DOHH2 (cell line): Measurements from ENCODE around the gene XYLT2.
"Not testable (repeated sequence)": the region's sequence is repeated elsewhere in the genome, so short reads cannot be mapped to it uniquely, and the experiment has no call there.

Source experiments
- H3F3A ChIP-seq: fragments of 200-600 bp; sonication (generic), shearing (Covaris generic); 2 replicates; pipeline ENCODE4 v1.6.0; 2016; ENCODE audit warnings: antibody characterized with exemption, mild to moderate bottlenecking; ENCODE audit not compliant: control insufficient read depth, insufficient read depth
- H3K27ac ChIP-seq: fragments of 200-600 bp; sonication (generic); 2 replicates; pipeline ENCODE4 v1.5.1; 2014; ENCODE audit warnings: low read depth, mild to moderate bottlenecking, low read length, moderate library complexity
- H3K27me3 ChIP-seq: fragments of 200-600 bp; sonication (generic); 2 replicates; pipeline ENCODE4 v1.6.1; 2014; ENCODE audit warnings: mild to moderate bottlenecking, low read length, mixed read lengths; ENCODE audit not compliant: control insufficient read depth
- H3K36me3 ChIP-seq: fragments of 200-600 bp; sonication (generic); 2 replicates; pipeline ENCODE4 v1.6.1; 2014; ENCODE audit warnings: mild to moderate bottlenecking, low read length, moderate library complexity, mixed read lengths; ENCODE audit not compliant: control insufficient read depth
- H3K4me1 ChIP-seq: fragments of 200-600 bp; sonication (generic); 2 replicates; pipeline ENCODE4 v1.6.1; 2014; ENCODE audit warnings: mild to moderate bottlenecking, low read length, mixed read lengths; ENCODE audit not compliant: control insufficient read depth
- H3K4me2 ChIP-seq: fragments of 200-600 bp; sonication (generic); 2 replicates; pipeline ENCODE4 v1.6.0; 2014; ENCODE audit warnings: mild to moderate bottlenecking, low read length, moderate library complexity
- H3K4me3 ChIP-seq: fragments of 200-600 bp; sonication (generic); 2 replicates; pipeline ENCODE4 v1.5.1; 2014; ENCODE audit warnings: mild to moderate bottlenecking, low read length, mixed read lengths
- H3K79me2 ChIP-seq: fragments of 200-600 bp; sonication (generic); 2 replicates; pipeline ENCODE4 v1.6.1; 2014; ENCODE audit warnings: mild to moderate bottlenecking, low read length, mixed read lengths; ENCODE audit not compliant: control insufficient read depth
- H3K9me2 ChIP-seq: fragments of 200-600 bp; sonication (generic); replicated peaks from 2 replicates; pipeline ENCODE4 v1.6.1; 2014; ENCODE audit warnings: mild to moderate bottlenecking, low read length, mixed read lengths; ENCODE audit not compliant: control insufficient read depth
- H3K9me3 ChIP-seq: fragments of 200-600 bp; sonication (generic); 2 replicates; pipeline ENCODE4 v1.6.1; 2014; ENCODE audit warnings: antibody characterized with exemption, low read length, mixed read lengths; ENCODE audit not compliant: control insufficient read depth, insufficient read depth
- H4K20me1 ChIP-seq: fragments of 200-600 bp; sonication (generic); 2 replicates; pipeline ENCODE4 v1.6.0; 2014; ENCODE audit warnings: low read depth, mild to moderate bottlenecking, antibody characterized with exemption, low read length, moderate library complexity; ENCODE audit not compliant: control insufficient read depth, insufficient read depth
- EZH2phosphoT487 ChIP-seq: fragments of 200-600 bp; sonication (generic); IDR thresholded peaks from 2 replicates; pipeline ENCODE4 v1.6.1; 2017; ENCODE audit warnings: borderline replicate concordance, mild to moderate bottlenecking, antibody characterized with exemption, low read length, moderate library complexity, mixed read lengths
- TF ChIP-seq, protein P1 (sequence below): fragments of 200-600 bp; sonication (generic); IDR thresholded peaks from one replicate; pipeline ENCODE4 v1.5.1; 2014; ENCODE audit warnings: antibody characterized with exemption, mild to moderate bottlenecking, low read depth, low read length; ENCODE audit not compliant: poor library complexity, severe bottlenecking

The XYLT2 gene

DNA sequence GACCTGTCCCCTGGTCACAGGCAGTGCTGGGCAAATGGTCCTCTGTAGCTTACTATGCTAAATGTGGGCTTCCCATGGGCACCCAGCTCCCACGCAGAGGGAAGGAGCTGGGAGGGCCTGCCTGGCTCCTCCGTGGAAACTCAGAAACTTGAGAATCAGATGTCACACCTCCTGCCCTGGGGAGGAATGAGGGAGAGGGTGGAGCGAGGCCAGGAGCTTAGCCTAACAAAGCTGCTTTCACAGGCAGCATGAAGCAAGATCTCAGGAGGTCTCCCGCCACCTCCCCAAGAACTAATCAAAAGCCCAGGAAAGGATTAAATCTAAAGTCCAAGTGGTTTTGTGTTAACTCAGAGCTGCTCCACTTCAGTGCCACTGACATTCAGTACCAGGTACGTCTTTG lies 33.6 kb upstream of the XYLT2 start:
- no peaks in the 10 kb centered on the region for H3K79me2 ChIP-seq
- H3K9me3 ChIP-seq: no peaks in the 10 kb centered on the region
- no peaks in the 10 kb centered on the region for H4K20me1 ChIP-seq
- no peaks in the 10 kb centered on the region for H3K9me2 ChIP-seq
- H3K27me3 ChIP-seq: peaks cover 50% of the 10 kb centered on the region
- no peaks in the 10 kb centered on the region for H3K36me3 ChIP-seq
- TF ChIP-seq, protein P1, sequence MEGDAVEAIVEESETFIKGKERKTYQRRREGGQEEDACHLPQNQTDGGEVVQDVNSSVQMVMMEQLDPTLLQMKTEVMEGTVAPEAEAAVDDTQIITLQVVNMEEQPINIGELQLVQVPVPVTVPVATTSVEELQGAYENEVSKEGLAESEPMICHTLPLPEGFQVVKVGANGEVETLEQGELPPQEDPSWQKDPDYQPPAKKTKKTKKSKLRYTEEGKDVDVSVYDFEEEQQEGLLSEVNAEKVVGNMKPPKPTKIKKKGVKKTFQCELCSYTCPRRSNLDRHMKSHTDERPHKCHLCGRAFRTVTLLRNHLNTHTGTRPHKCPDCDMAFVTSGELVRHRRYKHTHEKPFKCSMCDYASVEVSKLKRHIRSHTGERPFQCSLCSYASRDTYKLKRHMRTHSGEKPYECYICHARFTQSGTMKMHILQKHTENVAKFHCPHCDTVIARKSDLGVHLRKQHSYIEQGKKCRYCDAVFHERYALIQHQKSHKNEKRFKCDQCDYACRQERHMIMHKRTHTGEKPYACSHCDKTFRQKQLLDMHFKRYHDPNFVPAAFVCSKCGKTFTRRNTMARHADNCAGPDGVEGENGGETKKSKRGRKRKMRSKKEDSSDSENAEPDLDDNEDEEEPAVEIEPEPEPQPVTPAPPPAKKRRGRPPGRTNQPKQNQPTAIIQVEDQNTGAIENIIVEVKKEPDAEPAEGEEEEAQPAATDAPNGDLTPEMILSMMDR: no peak
- TF ChIP-seq EZH2phosphoT487: no peak
- no peak overlapping the region for H3K4me3 ChIP-seq
- no peaks in the 10 kb centered on the region for H3F3A ChIP-seq
- no peaks in the 10 kb centered on the region for H3K4me1 ChIP-seq
- no peak overlapping the region for H3K4me2 ChIP-seq
- no peak overlapping the region for H3K27ac ChIP-seq

DNA sequence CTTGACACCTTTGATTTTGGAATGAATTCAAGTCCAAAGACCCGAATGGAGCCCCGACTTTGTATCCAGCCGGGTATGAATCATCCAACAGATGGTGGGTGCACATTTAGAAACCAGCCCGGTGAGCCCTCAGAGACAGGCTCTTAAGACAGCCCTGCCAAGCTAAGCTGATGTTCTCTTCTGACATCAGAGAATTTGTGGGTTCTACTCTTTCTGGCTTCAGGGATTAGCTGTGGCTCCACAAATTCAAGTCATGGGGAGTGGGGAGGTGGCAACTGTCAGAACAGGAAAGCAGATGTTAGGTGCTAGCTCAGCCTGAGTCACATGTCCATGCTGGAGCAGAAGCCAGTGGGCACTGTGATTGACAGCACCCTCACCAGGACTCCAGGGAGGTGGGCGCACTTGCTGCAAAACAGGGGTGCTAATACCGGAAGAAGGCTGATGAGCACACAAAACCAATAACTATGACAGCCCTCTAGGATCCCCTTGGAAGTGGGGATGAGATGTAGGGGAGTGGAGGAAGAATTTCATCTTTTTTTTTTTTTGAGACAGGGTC lies 31.4 kb upstream of the XYLT2 start:
- no peaks in the 10 kb centered on the region for H4K20me1 ChIP-seq
- H3K79me2 ChIP-seq: no peaks in the 10 kb centered on the region
- H3K4me3 ChIP-seq: no peak overlapping the region
- peaks cover 54% of the 10 kb centered on the region for H3K27me3 ChIP-seq
- H3K27ac ChIP-seq: no peak overlapping the region
- no peaks in the 10 kb centered on the region for H3F3A ChIP-seq
- no peaks in the 10 kb centered on the region for H3K9me3 ChIP-seq
- no peak overlapping the region for H3K4me2 ChIP-seq
- no peak for TF ChIP-seq EZH2phosphoT487
- TF ChIP-seq, protein P1: no peak
- H3K36me3 ChIP-seq: no peaks in the 10 kb centered on the region
- H3K9me2 ChIP-seq: no peaks in the 10 kb centered on the region
- no peaks in the 10 kb centered on the region for H3K4me1 ChIP-seq

- no peaks in the 10 kb centered on the region for H3K4me1 ChIP-seq
- no peaks in the 10 kb centered on the region for H3F3A ChIP-seq
- no peak for TF ChIP-seq EZH2phosphoT487
- TF ChIP-seq, protein P1: no peak
- H3K9me3 ChIP-seq: no peaks in the 10 kb centered on the region
- H3K4me2 ChIP-seq: no peak overlapping the region
- H3K9me2 ChIP-seq: no peaks in the 10 kb centered on the region
- H3K79me2 ChIP-seq: no peaks in the 10 kb centered on the region
- no peak overlapping the region for H3K4me3 ChIP-seq
- no peaks in the 10 kb centered on the region for H3K36me3 ChIP-seq
- no peak overlapping the region for H3K27ac ChIP-seq
- H4K20me1 ChIP-seq: no peaks in the 10 kb centered on the region
- H3K27me3 ChIP-seq: peaks cover 47% of the 10 kb centered on the region
These were observed 29.8 kb upstream of the XYLT2 start for GRCh38 chr17:50316016-50316587.

- not testable (repeated sequence) for H3F3A ChIP-seq, H3K79me2 ChIP-seq, H3K27ac ChIP-seq
These were observed 29.3 kb upstream of the XYLT2 start for GRCh38 chr17:50316660-50317059.

More at GRCh38 chr17:50316660-50317059, 29.3 kb upstream of the XYLT2 start:
- H3K4me1 ChIP-seq, H3K36me3 ChIP-seq, H3K9me3 ChIP-seq, H3K4me2 ChIP-seq, H3K9me2 ChIP-seq, H4K20me1 ChIP-seq, H3K4me3 ChIP-seq: not testable (repeated sequence)
- peaks cover 41% of the 10 kb centered on the region for H3K27me3 ChIP-seq
